Spleen (tissue), 7 donors: ENCODE results near the gene ITIH4.

Experiments
- POLR2A ChIP-seq, 3 donors: fragments of 450-650 bp; IDR thresholded peaks; one replicate each; pipeline ENCODE4 v1.5.1; 2017; ENCODE audit warnings: antibody characterized with exemption in 3 of 3, mild to moderate bottlenecking in 1 of 3
- POLR2AphosphoS5 ChIP-seq, 3 donors: sonication (generic); formaldehyde crosslinking; IDR thresholded peaks; one replicate each; pipeline ENCODE4 v1.5.1; 2017; ENCODE audit warnings: antibody characterized with exemption in 3 of 3
- TF ChIP-seq, protein P1 (sequence below), 11 experiments: fragments of 200-600 bp in 7 of 11; fragments of 450-650 bp in 4 of 11; sonication (generic) in 4 of 11; IDR thresholded peaks in 8 of 11; conservative IDR thresholded peaks in 3 of 11; 1 replicate in 7 of 11; 2 replicates in 4 of 11; pipeline versions ENCODE4 v1.4.0 to v1.8.0; 2016 to 2021; ENCODE audit warnings: antibody characterized with exemption in 11 of 11, inconsistent platforms in 4 of 11, mild to moderate bottlenecking in 1 of 11
- donor health status: DM: no; HTN: no; CAD: no; lungs with moderate emphysema.
- donor health status: DM: no; HTN: no; CAD: no.
- donor health status: DM: no; HTN: no; CAD: no.

DNA sequence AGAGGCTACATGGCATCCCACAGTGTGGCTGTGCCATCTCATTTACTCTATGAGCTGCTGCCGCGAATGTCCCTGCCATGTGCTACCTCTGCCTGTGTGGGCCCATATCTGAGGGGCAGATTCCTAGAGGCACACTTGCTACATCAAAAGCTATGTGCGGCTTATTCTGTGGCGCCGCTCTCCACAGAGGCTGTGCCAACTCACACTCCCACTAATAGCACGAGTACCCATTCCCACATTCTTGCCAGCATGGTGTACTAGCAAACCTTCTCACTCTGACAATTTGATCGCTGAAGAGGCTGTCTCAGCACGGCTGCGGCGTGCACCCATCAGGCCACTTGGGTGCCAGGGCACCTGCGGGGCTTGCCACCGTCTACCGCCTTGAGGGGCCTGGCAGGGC lies 35.5 kb upstream of the ITIH4 start:
- TF ChIP-seq POLR2AphosphoS5 (IDR thresholded peaks at IDR 0.05) (no peak), POLR2A (IDR thresholded peaks at IDR 0.05) (no peak)
- TF ChIP-seq, protein P1, sequence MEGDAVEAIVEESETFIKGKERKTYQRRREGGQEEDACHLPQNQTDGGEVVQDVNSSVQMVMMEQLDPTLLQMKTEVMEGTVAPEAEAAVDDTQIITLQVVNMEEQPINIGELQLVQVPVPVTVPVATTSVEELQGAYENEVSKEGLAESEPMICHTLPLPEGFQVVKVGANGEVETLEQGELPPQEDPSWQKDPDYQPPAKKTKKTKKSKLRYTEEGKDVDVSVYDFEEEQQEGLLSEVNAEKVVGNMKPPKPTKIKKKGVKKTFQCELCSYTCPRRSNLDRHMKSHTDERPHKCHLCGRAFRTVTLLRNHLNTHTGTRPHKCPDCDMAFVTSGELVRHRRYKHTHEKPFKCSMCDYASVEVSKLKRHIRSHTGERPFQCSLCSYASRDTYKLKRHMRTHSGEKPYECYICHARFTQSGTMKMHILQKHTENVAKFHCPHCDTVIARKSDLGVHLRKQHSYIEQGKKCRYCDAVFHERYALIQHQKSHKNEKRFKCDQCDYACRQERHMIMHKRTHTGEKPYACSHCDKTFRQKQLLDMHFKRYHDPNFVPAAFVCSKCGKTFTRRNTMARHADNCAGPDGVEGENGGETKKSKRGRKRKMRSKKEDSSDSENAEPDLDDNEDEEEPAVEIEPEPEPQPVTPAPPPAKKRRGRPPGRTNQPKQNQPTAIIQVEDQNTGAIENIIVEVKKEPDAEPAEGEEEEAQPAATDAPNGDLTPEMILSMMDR (IDR thresholded peaks at IDR 0.05 in 8 of 11, conservative IDR thresholded peaks at IDR 0.05 in 3 of 11), result no peak
